Measurements from ENCODE around the gene ZNRD2. TPM values are rescaled to one million over a fixed set of nuclear protein-coding genes. Genes with fewer than 3 reads are reported as not detected.

ZNRD2 gene
- total and polyA plus RNA-seq, 2 experiments from 2014 or later: 20.5 to 52.4 TPM

DNA sequence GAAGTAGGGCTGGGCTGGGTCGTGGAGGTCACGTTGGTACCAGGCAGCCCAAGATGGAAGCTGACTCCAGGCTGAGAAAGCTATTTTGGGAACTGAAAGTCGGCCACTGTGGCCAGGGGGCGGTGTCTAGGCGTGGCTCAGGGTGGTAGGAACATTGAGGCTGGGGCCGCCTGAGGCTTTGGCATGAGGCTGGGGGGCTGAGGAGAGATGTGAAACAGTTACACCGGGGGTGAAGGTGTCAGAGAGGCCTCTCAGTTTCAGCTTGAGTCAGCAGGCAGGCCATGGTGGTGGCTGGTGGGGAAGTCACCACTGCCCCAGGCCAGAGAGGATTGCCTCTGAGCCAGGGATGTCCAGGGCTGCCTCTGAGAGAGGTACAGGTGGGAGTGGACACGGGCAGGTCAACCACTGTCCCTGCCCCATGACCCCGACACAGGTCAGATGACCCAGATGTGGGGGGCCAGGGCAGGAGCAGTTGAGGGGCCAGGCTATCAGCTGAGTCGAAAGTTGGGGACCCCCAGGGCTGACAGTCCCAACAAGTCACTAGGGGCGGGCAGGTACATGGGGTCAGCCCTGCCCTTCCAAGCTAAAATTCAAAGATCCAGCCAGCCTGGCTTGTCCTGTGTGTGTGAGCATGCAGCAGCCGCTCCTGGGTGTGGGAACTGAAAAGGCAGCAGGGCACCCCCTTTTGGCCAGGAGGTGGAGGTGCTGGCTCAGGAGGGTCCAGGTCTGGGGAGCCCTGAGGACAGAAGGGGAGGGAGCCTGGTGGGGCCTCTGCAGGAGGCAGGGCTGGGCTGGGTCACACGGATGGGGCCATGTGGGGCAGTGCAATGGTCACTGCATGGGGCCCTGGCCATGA is 18.1 kb downstream of the ZNRD2 start:
- Histone ChIP-seq H4K20me1 (ENCODE audit: insufficient read depth, poor library complexity, severe bottlenecking) (no peaks in the 10 kb centered on the region), H3K4me3 (no peak overlapping the region), H3K27me3 (peaks cover 15% of the 10 kb centered on the region), H3K9me3 (ENCODE audit: low read depth) (no peaks in the 10 kb centered on the region), H2AFZ (no peak overlapping the region), H3K4me1 (ENCODE audit: insufficient read depth) (peaks cover 13% of the 10 kb centered on the region), H3K79me2 (no peaks in the 10 kb centered on the region), H3K9me2 (replicated peaks; ENCODE audit: insufficient read depth) (no peaks in the 10 kb centered on the region), H3K4me2 (no peak overlapping the region), H3K36me3 (replicated peaks; ENCODE audit: insufficient read depth, low read depth) (no peaks in the 10 kb centered on the region), H3K27ac (no peak overlapping the region)
- DNase-seq (ENCODE audit: low spot score): peak; percentile 73
- WGBS (ENCODE audit: low lambda C conversion rate, missing lambda C conversion rate): 83% methylated on average over 13 of the region's 13 CpGs
- TF ChIP-seq EZH2 (IDR thresholded peaks at IDR 0.05; ENCODE audit: borderline replicate concordance) (no peak), EZH2phosphoT487 (IDR thresholded peaks at IDR 0.05; ENCODE audit: low read depth, severe bottlenecking, unreplicated experiment) (no peak)
- TF ChIP-seq, protein P1, sequence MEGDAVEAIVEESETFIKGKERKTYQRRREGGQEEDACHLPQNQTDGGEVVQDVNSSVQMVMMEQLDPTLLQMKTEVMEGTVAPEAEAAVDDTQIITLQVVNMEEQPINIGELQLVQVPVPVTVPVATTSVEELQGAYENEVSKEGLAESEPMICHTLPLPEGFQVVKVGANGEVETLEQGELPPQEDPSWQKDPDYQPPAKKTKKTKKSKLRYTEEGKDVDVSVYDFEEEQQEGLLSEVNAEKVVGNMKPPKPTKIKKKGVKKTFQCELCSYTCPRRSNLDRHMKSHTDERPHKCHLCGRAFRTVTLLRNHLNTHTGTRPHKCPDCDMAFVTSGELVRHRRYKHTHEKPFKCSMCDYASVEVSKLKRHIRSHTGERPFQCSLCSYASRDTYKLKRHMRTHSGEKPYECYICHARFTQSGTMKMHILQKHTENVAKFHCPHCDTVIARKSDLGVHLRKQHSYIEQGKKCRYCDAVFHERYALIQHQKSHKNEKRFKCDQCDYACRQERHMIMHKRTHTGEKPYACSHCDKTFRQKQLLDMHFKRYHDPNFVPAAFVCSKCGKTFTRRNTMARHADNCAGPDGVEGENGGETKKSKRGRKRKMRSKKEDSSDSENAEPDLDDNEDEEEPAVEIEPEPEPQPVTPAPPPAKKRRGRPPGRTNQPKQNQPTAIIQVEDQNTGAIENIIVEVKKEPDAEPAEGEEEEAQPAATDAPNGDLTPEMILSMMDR (IDR thresholded peaks at IDR 0.05; ENCODE audit: poor library complexity): peak; percentile 43

DNA sequence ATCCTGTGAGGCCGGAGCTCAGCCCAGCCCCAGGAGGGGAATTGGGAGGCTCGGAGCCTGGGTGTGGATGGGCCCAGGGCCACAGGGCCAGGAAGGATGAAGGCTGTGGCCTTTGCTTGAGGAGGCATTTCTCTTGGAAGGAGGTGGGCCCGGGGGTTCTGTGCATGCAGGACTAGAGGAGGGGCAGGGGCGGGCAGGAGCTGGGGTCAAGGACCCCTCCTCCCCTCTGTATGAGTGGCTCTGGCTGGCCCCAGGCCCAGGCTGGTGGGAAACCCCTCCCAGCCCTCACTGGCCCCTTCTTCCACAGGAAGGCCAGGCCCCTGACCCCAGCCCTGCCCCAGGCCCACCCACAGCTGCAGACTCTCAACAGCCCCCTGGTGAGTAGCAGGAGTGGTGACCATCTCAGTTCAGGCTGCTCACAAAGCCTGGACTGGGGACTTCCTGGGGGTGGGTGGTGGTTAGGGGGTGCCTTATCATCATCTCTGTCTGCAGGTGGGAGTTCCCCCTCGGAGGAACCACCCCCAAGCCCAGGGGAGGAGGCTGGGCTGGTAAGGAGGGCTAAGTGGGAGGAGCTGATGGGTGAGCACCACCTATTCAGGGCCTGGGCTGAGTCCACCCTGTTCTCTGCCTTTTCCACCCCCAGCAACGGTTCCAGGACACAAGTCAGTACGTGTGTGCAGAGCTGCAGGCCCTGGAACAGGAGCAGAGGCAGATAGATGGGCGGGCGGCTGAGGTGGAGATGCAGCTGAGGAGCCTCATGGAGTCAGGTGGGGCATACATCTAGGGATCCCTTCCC is 19.4 kb downstream of the ZNRD2 start:
- peaks cover 13% of the 10 kb centered on the region for H3K4me1 ChIP-seq (ENCODE audit: insufficient read depth)
- H3K27ac ChIP-seq: no peak overlapping the region
- peaks cover 3% of the 10 kb centered on the region for H3K27me3 ChIP-seq
- no peaks in the 10 kb centered on the region for H3K9me3 ChIP-seq (ENCODE audit: low read depth)
- no peaks in the 10 kb centered on the region for H4K20me1 ChIP-seq (ENCODE audit: insufficient read depth, poor library complexity, severe bottlenecking)
- no peak for DNase-seq (ENCODE audit: low spot score)
- TF ChIP-seq, protein P1 (IDR thresholded peaks at IDR 0.05; ENCODE audit: poor library complexity): no peak
- TF ChIP-seq EZH2phosphoT487 (IDR thresholded peaks at IDR 0.05; ENCODE audit: low read depth, severe bottlenecking, unreplicated experiment) (no peak), EZH2 (IDR thresholded peaks at IDR 0.05; ENCODE audit: borderline replicate concordance) (no peak)
- H3K4me3 ChIP-seq: no peak overlapping the region
- no peaks in the 10 kb centered on the region for H3K79me2 ChIP-seq
- no peak overlapping the region for H2AFZ ChIP-seq
- H3K4me2 ChIP-seq: no peak overlapping the region
- H3K36me3 ChIP-seq (replicated peaks; ENCODE audit: insufficient read depth, low read depth): no peaks in the 10 kb centered on the region
- no peaks in the 10 kb centered on the region for H3K9me2 ChIP-seq (replicated peaks; ENCODE audit: insufficient read depth)
- WGBS (ENCODE audit: low lambda C conversion rate, missing lambda C conversion rate): 82% methylated on average over 9 of the region's 9 CpGs

DNA sequence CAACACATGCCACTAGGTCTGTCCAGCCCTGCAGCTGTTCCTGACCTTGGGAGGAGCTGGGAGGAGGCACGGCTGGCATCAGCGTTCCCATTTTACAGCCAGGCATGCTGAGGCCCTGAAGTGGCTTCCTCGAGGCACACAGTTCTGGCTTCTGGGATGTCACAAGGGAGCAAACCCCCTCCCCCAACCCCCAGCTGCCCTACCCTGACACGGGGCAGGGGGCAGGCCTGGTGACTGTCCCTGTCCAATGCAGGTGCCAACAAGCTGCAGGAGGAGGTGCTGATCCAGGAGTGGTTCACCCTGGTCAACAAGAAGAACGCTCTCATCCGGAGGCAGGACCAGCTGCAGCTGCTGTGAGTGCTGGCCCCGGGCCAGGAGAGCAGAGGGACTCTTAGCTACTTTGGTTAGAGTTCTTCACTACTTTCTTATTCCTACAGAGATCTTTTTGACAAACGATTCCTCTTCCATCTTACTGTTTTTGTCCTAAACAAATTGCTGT is 20.0 kb downstream of the ZNRD2 start:
- no peaks in the 10 kb centered on the region for H4K20me1 ChIP-seq (ENCODE audit: insufficient read depth, poor library complexity, severe bottlenecking)
- H3K4me1 ChIP-seq (ENCODE audit: insufficient read depth): peaks cover 13% of the 10 kb centered on the region
- H2AFZ ChIP-seq: no peak overlapping the region
- H3K36me3 ChIP-seq (replicated peaks; ENCODE audit: insufficient read depth, low read depth): no peaks in the 10 kb centered on the region
- no peak for DNase-seq (ENCODE audit: low spot score)
- no peaks in the 10 kb centered on the region for H3K9me3 ChIP-seq (ENCODE audit: low read depth)
- H3K9me2 ChIP-seq (replicated peaks; ENCODE audit: insufficient read depth): no peaks in the 10 kb centered on the region
- no peak overlapping the region for H3K4me2 ChIP-seq
- no peaks in the 10 kb centered on the region for H3K79me2 ChIP-seq
- no peak overlapping the region for H3K27ac ChIP-seq
- TF ChIP-seq EZH2phosphoT487 (IDR thresholded peaks at IDR 0.05; ENCODE audit: low read depth, severe bottlenecking, unreplicated experiment): no peak
- TF ChIP-seq EZH2 (IDR thresholded peaks at IDR 0.05; ENCODE audit: borderline replicate concordance): no peak
- 87% methylated on average over 7 of the region's 8 CpGs for whole genome bisulfite sequencing (ENCODE audit: low lambda C conversion rate, missing lambda C conversion rate)
- no peak overlapping the region for H3K4me3 ChIP-seq
- no peaks in the 10 kb centered on the region for H3K27me3 ChIP-seq
